HepG2 (cell line): Measurements from ENCODE around the gene ROBO2.

Source experiments
- TAF1 ChIP-seq: sonication (generic); formaldehyde crosslinking; IDR thresholded peaks from 2 replicates; pipeline ENCODE4 v1.4.0; 2020; ENCODE audit warnings: missing genetic modification reagents
- ZNF264 ChIP-seq: sonication (generic); formaldehyde crosslinking; IDR thresholded peaks from 2 replicates; pipeline ENCODE4 v1.4.0; 2020; ENCODE audit warnings: missing genetic modification reagents
- ZNF792 ChIP-seq: IDR thresholded peaks from 2 replicates; pipeline ENCODE4 v1.6.1; 2016
- TF ChIP-seq, protein P1 (sequence below): sonication (generic); formaldehyde crosslinking; IDR thresholded peaks from 2 replicates; pipeline ENCODE4 v1.5.0; 2020; ENCODE audit warnings: mild to moderate bottlenecking, missing genetic modification reagents

DNA sequence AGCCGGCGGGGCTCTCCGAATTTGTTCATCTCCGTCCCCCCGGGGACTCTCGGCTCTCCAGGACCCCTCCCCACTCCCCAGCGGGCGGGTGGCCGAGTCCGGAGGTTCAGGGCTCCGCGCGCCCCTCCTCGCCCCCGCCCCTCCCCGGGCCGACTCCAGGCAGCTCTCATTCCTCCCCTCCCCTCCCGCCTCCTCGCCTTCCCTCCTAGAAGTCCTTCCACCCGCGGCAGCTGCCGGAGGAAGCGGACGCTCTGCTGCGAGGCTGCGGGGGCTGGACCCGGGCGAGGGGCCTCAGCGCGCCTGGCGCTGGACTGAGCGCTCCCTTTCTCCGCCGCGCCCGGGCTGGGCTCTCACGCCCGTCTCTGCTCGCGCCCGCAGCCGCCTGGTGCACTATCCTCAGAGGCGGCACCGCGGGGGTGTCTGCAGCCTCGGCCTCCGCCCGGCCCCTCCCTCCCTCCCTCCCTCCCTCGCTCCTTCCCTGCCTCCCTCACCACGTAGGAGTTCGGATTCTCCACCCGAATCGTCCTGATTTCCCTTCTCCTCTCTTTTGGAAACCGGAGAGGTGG, at the start of gene ROBO2:
- TF ChIP-seq ZNF264 (no peak), TAF1 (CRISPR knock-in tag) (no peak), ZNF792 (no peak)
- TF ChIP-seq, protein P1, sequence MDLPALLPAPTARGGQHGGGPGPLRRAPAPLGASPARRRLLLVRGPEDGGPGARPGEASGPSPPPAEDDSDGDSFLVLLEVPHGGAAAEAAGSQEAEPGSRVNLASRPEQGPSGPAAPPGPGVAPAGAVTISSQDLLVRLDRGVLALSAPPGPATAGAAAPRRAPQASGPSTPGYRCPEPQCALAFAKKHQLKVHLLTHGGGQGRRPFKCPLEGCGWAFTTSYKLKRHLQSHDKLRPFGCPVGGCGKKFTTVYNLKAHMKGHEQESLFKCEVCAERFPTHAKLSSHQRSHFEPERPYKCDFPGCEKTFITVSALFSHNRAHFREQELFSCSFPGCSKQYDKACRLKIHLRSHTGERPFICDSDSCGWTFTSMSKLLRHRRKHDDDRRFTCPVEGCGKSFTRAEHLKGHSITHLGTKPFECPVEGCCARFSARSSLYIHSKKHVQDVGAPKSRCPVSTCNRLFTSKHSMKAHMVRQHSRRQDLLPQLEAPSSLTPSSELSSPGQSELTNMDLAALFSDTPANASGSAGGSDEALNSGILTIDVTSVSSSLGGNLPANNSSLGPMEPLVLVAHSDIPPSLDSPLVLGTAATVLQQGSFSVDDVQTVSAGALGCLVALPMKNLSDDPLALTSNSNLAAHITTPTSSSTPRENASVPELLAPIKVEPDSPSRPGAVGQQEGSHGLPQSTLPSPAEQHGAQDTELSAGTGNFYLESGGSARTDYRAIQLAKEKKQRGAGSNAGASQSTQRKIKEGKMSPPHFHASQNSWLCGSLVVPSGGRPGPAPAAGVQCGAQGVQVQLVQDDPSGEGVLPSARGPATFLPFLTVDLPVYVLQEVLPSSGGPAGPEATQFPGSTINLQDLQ (CRISPR knock-in tag) = no peak
